NCI-H510A treated with DMSO at 0.1 percent for 48 hours (cell line): ENCODE measurements around the gene APRT.
"Not testable (repeated sequence)": the region's sequence is repeated elsewhere in the genome, so short reads cannot be mapped to it uniquely, and the experiment has no call there.

Experiments used
- DNase-seq: peaks from one replicate; lab custom pipeline; 2025; lab: John Stamatoyannopoulos, UW

APRT gene

GRCh38 chr16:88841521-88842307 lies 30.0 kb upstream of the APRT start:
- DNase-seq, result no peak

GRCh38 chr16:88840600-88841215 lies 29.0 kb upstream of the APRT start:
- DNase-seq, result no peak

GRCh38 chr16:88839745-88840599 lies 28.2 kb upstream of the APRT start:
- DNase-seq, result no peak

- DNase-seq, result no peak
Measured at GRCh38 chr16:88839026-88839529, 27.4 kb upstream of the APRT start.

- no peak for DNase-seq
Measured at GRCh38 chr16:88838566-88838965, 26.8 kb upstream of the APRT start.

GRCh38 chr16:88837806-88838205 lies 26.1 kb upstream of the APRT start:
- no peak for DNase-seq

GRCh38 chr16:88836791-88837190 lies 25.1 kb upstream of the APRT start:
- no peak for DNase-seq

GRCh38 chr16:88835818-88836217 lies 24.1 kb upstream of the APRT start:
- no peak for DNase-seq

- DNase-seq, result no peak
Measured at GRCh38 chr16:88835383-88835782, 23.7 kb upstream of the APRT start.

- no peak for DNase-seq
Measured at GRCh38 chr16:88834670-88835069, 22.9 kb upstream of the APRT start.

- DNase-seq, result no peak
Measured at GRCh38 chr16:88833086-88833485, 21.4 kb upstream of the APRT start.

- no peak for DNase-seq
Measured at GRCh38 chr16:88831838-88832237, 20.1 kb upstream of the APRT start.

GRCh38 chr16:88830783-88831182 lies 19.1 kb upstream of the APRT start:
- no peak for DNase-seq

- no peak for DNase-seq
Measured at GRCh38 chr16:88830258-88830657, 18.5 kb upstream of the APRT start.

- no peak for DNase-seq
Measured at GRCh38 chr16:88828711-88829110, 17.0 kb upstream of the APRT start.

- no peak for DNase-seq
Measured at GRCh38 chr16:88827727-88828126, 16.0 kb upstream of the APRT start.

- DNase-seq, result no peak
Measured at GRCh38 chr16:88826070-88826840, 14.5 kb upstream of the APRT start.

- DNase-seq, result no peak
Measured at GRCh38 chr16:88825146-88825545, 13.4 kb upstream of the APRT start.

GRCh38 chr16:88824256-88825077 lies 12.7 kb upstream of the APRT start:
- no peak for DNase-seq

- DNase-seq, result not testable (repeated sequence)
Measured at GRCh38 chr16:88823646-88824045, 11.9 kb upstream of the APRT start.
